ENCODE measurements around the gene PMEL. TPM values are rescaled to one million over a fixed set of nuclear protein-coding genes. Genes with fewer than 3 reads are reported as not detected.
"Not testable (repeated sequence)": the region's sequence is repeated elsewhere in the genome, so short reads cannot be mapped to it uniquely, and the experiment has no call there.

The PMEL gene
- total RNA-seq, 1 donor = 0.27 TPM

- DNase-seq (ENCODE audit: low read depth) = no peak
- H3K4me3 ChIP-seq (ENCODE audit: low read depth, low read length) = no peak overlapping the region
- no peak for TF ChIP-seq CTCF (IDR thresholded peaks at IDR 0.05; ENCODE audit: insufficient read depth, low read length)
These were observed 36.5 kb downstream of the PMEL start for GRCh38 chr12:55929306-55929791.

GRCh38 chr12:55927588-55928502 lies 38.0 kb downstream of the PMEL start, which contains the start of gene PYM1:
Gene PYM1 (minus strand): TSS chr12:55927894. CDS start chr12:55927761, 133 bp downstream.
- H3K4me3 ChIP-seq (ENCODE audit: low read depth, low read length) = peak within 1 kb of the TSS; percentile 97
- peak; percentile 67 for DNase-seq (ENCODE audit: low read depth)
- TF ChIP-seq CTCF (IDR thresholded peaks at IDR 0.05; ENCODE audit: insufficient read depth, low read length) = no peak

- H3K4me3 ChIP-seq (ENCODE audit: low read depth, low read length) = peak overlapping the region; percentile 97
- peak; percentile 80 for TF ChIP-seq CTCF (IDR thresholded peaks at IDR 0.05; ENCODE audit: insufficient read depth, low read length)
- peak; percentile 88 for DNase-seq (ENCODE audit: low read depth)
These were observed 38.9 kb downstream of the PMEL start for GRCh38 chr12:55926738-55927587.

- no peak for TF ChIP-seq CTCF (IDR thresholded peaks at IDR 0.05; ENCODE audit: insufficient read depth, low read length)
- DNase-seq (ENCODE audit: low read depth) = no peak
- H3K4me3 ChIP-seq (ENCODE audit: low read depth, low read length) = peak overlapping the region; percentile 97
These were observed 39.7 kb downstream of the PMEL start for GRCh38 chr12:55925870-55926737.

- DNase-seq (ENCODE audit: low read depth) = no peak
- TF ChIP-seq CTCF (IDR thresholded peaks at IDR 0.05; ENCODE audit: insufficient read depth, low read length) = no peak
- no peak overlapping the region for H3K4me3 ChIP-seq (ENCODE audit: low read depth, low read length)
These were observed 40.5 kb downstream of the PMEL start for GRCh38 chr12:55925371-55925770.

GRCh38 chr12:55923648-55924047 lies 42.2 kb downstream of the PMEL start:
- not testable (repeated sequence) for H3K4me3 ChIP-seq (ENCODE audit: low read depth, low read length); DNase-seq (ENCODE audit: low read depth)

Data from fibroblast of the aortic adventitia (primary cell).